Chondrocyte (in vitro differentiated cells): ENCODE results near the gene BCS1L. TPM values are rescaled to one million over a fixed set of nuclear protein-coding genes. Genes with fewer than 3 reads are reported as not detected.
A peak's percentile ranks its signal among the peaks of the same experiment; 100 is the strongest.

ENCODE experiments used
- DNase-seq: peaks from one replicate; pipeline ENCODE4 v3.0.0; 2021; ENCODE audit warnings: mixed read lengths, low spot score
- H3K27ac Mint-ChIP-seq: one replicate; pipeline ENCODE4 v1.8.0; 2021; ENCODE audit warnings: mild to moderate bottlenecking, moderate library complexity, mixed read lengths; ENCODE audit not compliant: unreplicated experiment
- H3K27me3 Mint-ChIP-seq: 2 replicates; pipeline ENCODE4 v1.8.0; 2021; ENCODE audit warnings: low read depth, mixed read lengths
- H3K36me3 Mint-ChIP-seq: 2 replicates; pipeline ENCODE4 v1.8.0; 2021; ENCODE audit warnings: low read depth, mixed read lengths
- H3K4me1 Mint-ChIP-seq: 2 replicates; pipeline ENCODE4 v1.8.0; 2021; ENCODE audit warnings: low read depth, mild to moderate bottlenecking, mixed read lengths
- H3K4me3 Mint-ChIP-seq: one replicate; pipeline ENCODE4 v1.8.0; 2021; ENCODE audit warnings: mild to moderate bottlenecking, moderate library complexity, mixed read lengths; ENCODE audit not compliant: unreplicated experiment
- H3K9me3 Mint-ChIP-seq: 2 replicates; pipeline ENCODE4 v1.8.0; 2021; ENCODE audit warnings: low read depth, mixed read lengths
- total RNA-seq: library from RNA; stranded (reverse); gene quantifications from 3 replicates; pipeline ENCODE4 v1.2.1, GENCODE V29; 2021
- TF ChIP-seq, protein P1 (sequence below): fragments of 200-600 bp; sonication (generic); IDR thresholded peaks from 2 replicates; pipeline ENCODE4 v1.5.0; 2021; ENCODE audit warnings: antibody characterized with exemption, mild to moderate bottlenecking, moderate library complexity

Gene BCS1L
- total RNA-seq, 1 donor from 2014 or later, result 30.0 TPM

DNA sequence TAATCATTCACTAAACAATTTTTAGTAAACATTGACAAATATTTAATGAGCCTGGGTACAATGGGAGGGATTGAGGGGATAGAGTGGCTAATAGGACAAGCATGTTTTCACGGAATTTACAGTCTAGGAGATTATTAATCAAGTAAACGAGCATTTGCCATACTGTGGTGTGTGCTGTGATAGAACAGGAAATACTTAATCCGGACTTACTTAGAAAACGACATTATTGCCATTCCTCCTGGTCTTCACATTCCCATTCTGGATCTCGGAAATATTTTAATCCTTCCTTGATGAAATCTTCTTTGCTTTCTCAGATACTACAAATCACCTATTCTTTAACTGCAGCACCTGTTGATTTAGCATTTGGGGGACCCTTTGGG is 52.1 kb downstream of the BCS1L start:
- no peaks in the 10 kb centered on the region for H3K27me3 Mint-ChIP-seq
- peak overlapping the region; percentile 98 for H3K27ac Mint-ChIP-seq
- H3K36me3 Mint-ChIP-seq, result peaks cover 2% of the 10 kb centered on the region
- no peak for DNase-seq
- TF ChIP-seq, protein P1, sequence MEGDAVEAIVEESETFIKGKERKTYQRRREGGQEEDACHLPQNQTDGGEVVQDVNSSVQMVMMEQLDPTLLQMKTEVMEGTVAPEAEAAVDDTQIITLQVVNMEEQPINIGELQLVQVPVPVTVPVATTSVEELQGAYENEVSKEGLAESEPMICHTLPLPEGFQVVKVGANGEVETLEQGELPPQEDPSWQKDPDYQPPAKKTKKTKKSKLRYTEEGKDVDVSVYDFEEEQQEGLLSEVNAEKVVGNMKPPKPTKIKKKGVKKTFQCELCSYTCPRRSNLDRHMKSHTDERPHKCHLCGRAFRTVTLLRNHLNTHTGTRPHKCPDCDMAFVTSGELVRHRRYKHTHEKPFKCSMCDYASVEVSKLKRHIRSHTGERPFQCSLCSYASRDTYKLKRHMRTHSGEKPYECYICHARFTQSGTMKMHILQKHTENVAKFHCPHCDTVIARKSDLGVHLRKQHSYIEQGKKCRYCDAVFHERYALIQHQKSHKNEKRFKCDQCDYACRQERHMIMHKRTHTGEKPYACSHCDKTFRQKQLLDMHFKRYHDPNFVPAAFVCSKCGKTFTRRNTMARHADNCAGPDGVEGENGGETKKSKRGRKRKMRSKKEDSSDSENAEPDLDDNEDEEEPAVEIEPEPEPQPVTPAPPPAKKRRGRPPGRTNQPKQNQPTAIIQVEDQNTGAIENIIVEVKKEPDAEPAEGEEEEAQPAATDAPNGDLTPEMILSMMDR, result no peak
- peak overlapping the region; percentile 98 for H3K4me3 Mint-ChIP-seq
- H3K4me1 Mint-ChIP-seq, result peaks cover 10% of the 10 kb centered on the region
- H3K9me3 Mint-ChIP-seq, result no peaks in the 10 kb centered on the region

Other genes with a start within 250 kb of the BCS1L start
- gene VIL1, start 240.6 kb upstream of the BCS1L start, total RNA-seq, result not detected in 3 replicates
- 9.5 to 14.6 TPM (median 10.0 TPM) in 3 replicates for gene USP37, start 91.3 kb upstream of the BCS1L start, total RNA-seq
- gene CNOT9, start 90.8 kb upstream of the BCS1L start, total RNA-seq, result 32.3 to 46.2 TPM (median 32.4 TPM) in 3 replicates
- 4.1 to 8.6 TPM (median 5.0 TPM) in 3 replicates for gene PLCD4, start 51.8 kb upstream of the BCS1L start, total RNA-seq
- 26.5 to 34.3 TPM (median 26.6 TPM) in 3 replicates for gene ZNF142, start 60 bp upstream of the BCS1L start, total RNA-seq
- 30.4 to 35.4 TPM (median 33.4 TPM) in 3 replicates for gene RNF25, start 12.3 kb downstream of the BCS1L start, total RNA-seq
- gene STK36, start 12.4 kb downstream of the BCS1L start, total RNA-seq, result 42.1 to 63.2 TPM (median 42.7 TPM) in 3 replicates
- 20.3 to 21.3 TPM (median 20.7 TPM) in 3 replicates for gene TTLL4, start 51.2 kb downstream of the BCS1L start, total RNA-seq
- 1.7 to 5.2 TPM (median 4.7 TPM) in 3 replicates for gene CYP27A1, start 122.5 kb downstream of the BCS1L start, total RNA-seq
- not detected in 3 replicates for gene PRKAG3, start 172.1 kb downstream of the BCS1L start, total RNA-seq
- not detected in 3 replicates for gene WNT6, start 200.1 kb downstream of the BCS1L start, total RNA-seq
- not detected in 3 replicates for gene WNT10A, start 221.2 kb downstream of the BCS1L start, total RNA-seq